BLaER1 (cell line): ENCODE results near the gene BBS5.
"Not testable (repeated sequence)": the region's sequence is repeated elsewhere in the genome, so short reads cannot be mapped to it uniquely, and the experiment has no call there.

Source experiments
- H3K27ac ChIP-seq: shearing (Covaris generic); formaldehyde crosslinking; 2 replicates; pipeline ENCODE4 v1.8.1; 2022
- H3K27me3 ChIP-seq: shearing (Covaris generic); formaldehyde crosslinking; 2 replicates; pipeline ENCODE4 v1.8.1; 2022
- H3K36me3 ChIP-seq: shearing (Covaris generic); formaldehyde crosslinking; 2 replicates; pipeline ENCODE4 v1.8.1; 2022
- H3K4me1 ChIP-seq: shearing (Covaris generic); formaldehyde crosslinking; 2 replicates; pipeline ENCODE4 v1.8.1; 2022
- H3K4me2 ChIP-seq: shearing (Covaris generic); formaldehyde crosslinking; 2 replicates; pipeline ENCODE4 v1.8.1; 2022
- H3K4me3 ChIP-seq: shearing (Covaris generic); formaldehyde crosslinking; 2 replicates; pipeline ENCODE4 v1.8.1; 2022
- H3K9ac ChIP-seq: shearing (Covaris generic); formaldehyde crosslinking; 2 replicates; pipeline ENCODE4 v1.8.1; 2022
- H3K9me3 ChIP-seq: shearing (Covaris generic); formaldehyde crosslinking; 2 replicates; pipeline ENCODE4 v1.8.1; 2022
- H4K20me1 ChIP-seq: shearing (Covaris generic); formaldehyde crosslinking; 2 replicates; pipeline ENCODE4 v1.8.1; 2022
- Cebpa-rat ChIP-seq: shearing (Covaris generic); IDR thresholded peaks from 2 replicates; pipeline ENCODE4 v1.8.1; 2022

Gene BBS5

DNA sequence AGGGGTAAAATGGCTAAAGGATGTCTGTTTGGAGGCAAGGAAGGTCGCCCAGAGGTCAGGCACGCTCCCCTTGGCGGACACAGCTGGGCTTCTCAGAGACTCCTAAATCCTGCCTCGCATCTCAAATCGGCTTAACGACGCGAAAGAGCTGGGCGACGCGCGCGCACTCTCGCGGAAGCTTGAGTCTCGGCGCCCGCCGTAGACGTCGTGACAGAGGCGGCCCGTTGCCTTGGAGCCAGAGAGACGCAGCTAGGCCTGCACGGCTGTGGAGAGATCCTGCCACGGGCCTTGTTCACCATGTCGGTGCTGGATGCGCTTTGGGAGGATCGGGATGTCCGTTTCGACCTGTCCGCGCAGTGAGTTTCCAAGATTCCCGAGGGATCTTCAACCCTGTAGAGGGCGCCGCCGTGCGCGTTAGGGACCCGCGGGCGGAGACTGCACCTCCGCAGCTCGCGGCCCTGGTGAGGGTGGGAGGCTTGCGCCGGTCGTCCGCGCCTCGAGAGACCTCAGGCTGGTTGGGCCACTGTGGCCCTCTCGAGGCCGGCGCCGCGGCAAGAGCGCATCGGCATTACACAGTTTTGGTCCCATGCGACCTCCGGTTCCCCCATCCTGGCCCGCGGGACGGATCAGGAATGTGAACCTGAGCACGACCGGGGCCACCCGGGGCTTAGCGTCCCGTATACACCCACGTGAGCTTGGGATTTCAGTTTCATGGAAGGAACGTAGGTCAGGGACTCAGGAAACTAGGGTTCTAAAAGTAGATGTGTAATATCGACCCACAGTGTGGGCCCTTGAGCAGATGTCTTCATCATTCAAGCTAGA, at the start of gene BBS5:
Gene BBS5 (plus strand): TSS at position 238 of the 822 bp plus-strand sequence. CDS start 60 bp downstream, at position 298.
- no peak for TF ChIP-seq Cebpa-rat
- Histone ChIP-seq H4K20me1 (no peaks in the 10 kb centered on the region), H3K9ac (peak within 1 kb of the TSS; percentile 61; the same call in 1 of the 2 replicates), H3K4me3 (peak within 1 kb of the TSS; percentile 70), H3K4me1 (0 out of 2 replicates have a peak, but pooled peaks cover 5% of the 10 kb centered on the region), H3K4me2 (peak within 1 kb of the TSS; percentile 68), H3K27me3 (peaks cover 19% of the 10 kb centered on the region), H3K9me3 (peaks cover 16% of the 10 kb centered on the region), H3K27ac (no peak within 1 kb of the TSS), H3K36me3 (no peaks in the 10 kb centered on the region)

DNA sequence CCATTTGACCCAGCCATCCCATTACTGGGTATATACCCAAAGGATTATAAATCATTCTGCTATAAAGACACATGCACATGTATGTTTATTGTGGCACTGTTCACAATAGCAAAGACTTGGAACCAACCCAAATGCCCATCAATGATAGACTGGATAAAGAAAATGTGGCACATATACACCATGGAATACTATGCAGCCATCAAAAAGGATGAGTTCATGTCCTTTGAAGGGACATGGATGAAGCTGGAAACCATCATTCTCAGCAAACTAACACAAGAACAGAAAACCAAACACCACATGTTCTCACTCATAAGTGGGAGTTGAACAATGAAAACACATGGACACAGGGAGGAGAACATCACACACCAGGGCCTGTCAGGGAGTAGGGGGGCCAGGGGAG, 47.5 kb upstream of the BBS5 start:
- not testable (repeated sequence) for H3K4me1 ChIP-seq, H4K20me1 ChIP-seq, H3K36me3 ChIP-seq, H3K27me3 ChIP-seq, H3K27ac ChIP-seq, H3K9me3 ChIP-seq, H3K4me2 ChIP-seq, H3K4me3 ChIP-seq, H3K9ac ChIP-seq

DNA sequence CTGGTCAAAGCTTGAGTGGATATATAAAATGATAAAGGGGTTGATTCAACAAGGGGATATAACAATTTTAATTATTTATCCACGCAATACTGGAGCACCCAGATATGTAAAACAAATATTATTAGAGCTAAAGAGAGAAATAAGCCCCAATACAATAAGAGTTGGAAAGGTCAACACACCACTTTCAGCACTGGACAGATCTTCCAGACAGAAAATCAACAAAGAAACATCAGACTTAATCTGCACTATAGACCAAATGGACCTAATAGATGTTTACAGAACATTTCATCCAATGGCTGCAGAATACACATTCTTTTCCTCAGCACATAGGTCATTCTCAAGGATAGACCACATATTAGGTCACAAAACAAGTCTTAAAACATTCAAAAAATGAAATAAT, 45.1 kb upstream of the BBS5 start:
- H3K27ac ChIP-seq, H3K4me1 ChIP-seq, H3K9me3 ChIP-seq, H3K36me3 ChIP-seq, H3K27me3 ChIP-seq, H4K20me1 ChIP-seq, H3K9ac ChIP-seq, H3K4me2 ChIP-seq, H3K4me3 ChIP-seq: not testable (repeated sequence)

GRCh38 chr2:169438466-169439072, 40.7 kb upstream of the BBS5 start:
- Histone ChIP-seq H3K27ac (no peak overlapping the region), H3K27me3 (no peaks in the 10 kb centered on the region), H3K4me3 (no peak overlapping the region), H3K9ac (no peak overlapping the region), H3K36me3 (no peaks in the 10 kb centered on the region), H3K4me2 (no peak overlapping the region), H3K9me3 (no peaks in the 10 kb centered on the region), H4K20me1 (no peaks in the 10 kb centered on the region), H3K4me1 (no peaks in the 10 kb centered on the region)
- TF ChIP-seq Cebpa-rat: no peak

- H3K9me3 ChIP-seq: no peaks in the 10 kb centered on the region
- no peak overlapping the region for H3K4me3 ChIP-seq
- TF ChIP-seq Cebpa-rat: no peak
- no peaks in the 10 kb centered on the region for H4K20me1 ChIP-seq
- no peak overlapping the region for H3K4me2 ChIP-seq
- no peaks in the 10 kb centered on the region for H3K36me3 ChIP-seq
- no peak overlapping the region for H3K9ac ChIP-seq
- no peak overlapping the region for H3K27ac ChIP-seq
- no peaks in the 10 kb centered on the region for H3K27me3 ChIP-seq
- no peaks in the 10 kb centered on the region for H3K4me1 ChIP-seq
Observed at GRCh38 chr2:169439900-169440299, 39.4 kb upstream of the BBS5 start.

DNA sequence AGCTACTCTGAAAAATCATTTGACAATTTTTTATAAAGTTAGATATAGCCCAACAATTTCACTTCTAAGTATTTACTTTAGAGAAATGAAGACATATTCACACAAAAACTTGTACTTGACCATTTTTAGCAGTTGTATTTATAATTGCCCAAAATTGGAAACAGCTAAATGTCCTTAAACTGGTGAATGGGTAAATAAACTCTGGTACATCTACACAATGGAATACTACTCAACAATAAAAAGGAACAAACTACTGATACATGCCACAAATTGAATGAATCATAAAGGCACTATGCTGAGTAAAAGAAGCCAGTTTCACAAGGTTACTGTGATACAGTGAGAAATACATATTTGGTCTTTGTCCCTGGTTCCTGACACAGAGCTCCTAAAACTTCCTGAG, 32.8 kb upstream of the BBS5 start:
- Histone ChIP-seq H3K27ac (no peak overlapping the region), H3K4me2 (no peak overlapping the region), H4K20me1 (no peaks in the 10 kb centered on the region), H3K4me1 (no peaks in the 10 kb centered on the region), H3K4me3 (no peak overlapping the region), H3K36me3 (no peaks in the 10 kb centered on the region), H3K9me3 (no peaks in the 10 kb centered on the region), H3K9ac (no peak overlapping the region), H3K27me3 (no peaks in the 10 kb centered on the region)
- TF ChIP-seq Cebpa-rat: no peak

DNA sequence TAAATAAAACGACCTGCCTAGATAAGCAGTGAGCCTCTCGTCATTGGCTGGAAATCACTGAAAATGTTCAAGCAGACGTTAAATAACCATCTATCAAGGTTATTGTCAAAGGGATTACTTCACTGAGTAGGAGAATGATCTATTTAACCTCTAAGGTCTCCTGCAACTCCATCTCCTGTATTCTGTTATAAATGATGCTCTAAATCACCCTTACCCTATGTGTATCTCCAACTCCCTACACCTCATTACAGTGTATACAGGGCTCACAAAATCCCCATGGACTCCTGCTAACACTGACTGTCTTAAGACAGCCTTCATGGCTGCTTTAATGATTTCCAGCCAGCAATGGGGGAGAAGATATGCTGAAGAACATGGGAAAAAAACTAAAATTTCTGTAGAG, 31.0 kb upstream of the BBS5 start:
- no peaks in the 10 kb centered on the region for H3K27me3 ChIP-seq
- H3K4me1 ChIP-seq: no peaks in the 10 kb centered on the region
- no peak for TF ChIP-seq Cebpa-rat
- H3K4me2 ChIP-seq: no peak overlapping the region
- no peak overlapping the region for H3K4me3 ChIP-seq
- H3K36me3 ChIP-seq: no peaks in the 10 kb centered on the region
- H3K9ac ChIP-seq: no peak overlapping the region
- H4K20me1 ChIP-seq: no peaks in the 10 kb centered on the region
- H3K9me3 ChIP-seq: no peaks in the 10 kb centered on the region
- H3K27ac ChIP-seq: no peak overlapping the region

DNA sequence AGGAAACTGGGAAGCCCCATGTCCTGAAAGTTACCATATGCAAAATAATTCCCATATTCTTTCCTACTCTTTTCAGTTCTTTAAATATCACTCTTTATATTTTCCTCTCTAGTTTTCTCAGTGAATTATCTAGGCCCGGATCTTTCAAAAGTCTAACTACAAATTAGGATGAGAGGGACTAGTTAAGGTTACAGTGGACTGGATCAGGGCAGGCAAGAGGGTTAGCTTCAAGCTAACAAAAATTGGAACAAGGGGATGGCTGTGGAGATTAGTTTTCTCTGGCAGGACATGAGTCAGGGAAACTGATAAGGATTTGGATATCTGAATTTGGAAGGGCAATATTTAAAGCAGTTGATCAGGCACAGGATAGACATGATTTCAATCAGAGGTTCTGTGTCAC, 30.4 kb upstream of the BBS5 start:
- no peaks in the 10 kb centered on the region for H3K4me1 ChIP-seq
- no peaks in the 10 kb centered on the region for H3K36me3 ChIP-seq
- H3K9me3 ChIP-seq: no peaks in the 10 kb centered on the region
- H3K27me3 ChIP-seq: no peaks in the 10 kb centered on the region
- TF ChIP-seq Cebpa-rat: no peak
- H3K4me3 ChIP-seq: no peak overlapping the region
- no peak overlapping the region for H3K4me2 ChIP-seq
- H3K9ac ChIP-seq: no peak overlapping the region
- H4K20me1 ChIP-seq: no peaks in the 10 kb centered on the region
- H3K27ac ChIP-seq: no peak overlapping the region

GRCh38 chr2:169452080-169452479, 27.2 kb upstream of the BBS5 start:
- no peaks in the 10 kb centered on the region for H3K36me3 ChIP-seq
- no peaks in the 10 kb centered on the region for H3K4me1 ChIP-seq
- H3K9ac ChIP-seq: no peak overlapping the region
- H3K9me3 ChIP-seq: no peaks in the 10 kb centered on the region
- H3K4me2 ChIP-seq: no peak overlapping the region
- no peaks in the 10 kb centered on the region for H3K27me3 ChIP-seq
- no peak overlapping the region for H3K4me3 ChIP-seq
- no peak overlapping the region for H3K27ac ChIP-seq
- H4K20me1 ChIP-seq: no peaks in the 10 kb centered on the region
- TF ChIP-seq Cebpa-rat: no peak

DNA sequence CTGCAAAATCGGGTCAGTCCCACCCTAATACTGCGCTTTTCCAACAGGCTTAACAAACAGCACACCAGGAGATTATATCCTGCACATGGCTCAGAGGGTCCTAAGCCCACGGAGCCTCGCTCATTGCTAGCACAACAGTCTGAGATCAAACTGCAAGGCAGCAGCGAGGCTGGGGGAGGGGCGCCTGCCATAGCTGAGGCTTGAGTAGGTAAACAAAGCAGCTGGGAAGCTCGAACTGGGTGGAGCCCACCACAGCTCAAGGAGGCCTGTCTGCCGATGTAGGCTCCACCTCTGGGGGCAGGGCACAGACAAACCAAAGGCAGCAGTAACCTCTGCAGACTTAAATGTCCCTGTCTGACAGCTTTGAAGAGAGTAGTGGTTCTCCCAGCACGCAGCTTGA, 26.2 kb upstream of the BBS5 start:
- H3K4me2 ChIP-seq: not testable (repeated sequence)

More for the DNA sequence above, 26.2 kb upstream of the BBS5 start:
- not testable (repeated sequence) for H3K9ac ChIP-seq, H3K27me3 ChIP-seq, H3K4me1 ChIP-seq, H3K9me3 ChIP-seq, H3K36me3 ChIP-seq, H3K27ac ChIP-seq, H4K20me1 ChIP-seq, H3K4me3 ChIP-seq
